Activated T-helper 17 cell treated with anti-CD3 and anti-CD28 coated beads, Interleukin-2, amount 50 U/mL, for 72 hours (primary cell): Measurements from ENCODE around the gene VCAN. TPM values are rescaled to one million over a fixed set of nuclear protein-coding genes. Genes with fewer than 3 reads are reported as not detected.

Experiments used
- ATAC-seq: fragments of 150-1000 bp; cut with Tn5 transposase; replicated peaks from 2 replicates; pipeline ENCODE4 v1.10.0; 2021; ENCODE audit warnings: mild to moderate bottlenecking, moderate library complexity
- H3K27ac Mint-ChIP-seq: one replicate; pipeline ENCODE4 v1.8.0; 2022; ENCODE audit warnings: mixed read lengths
- H3K27me3 Mint-ChIP-seq: one replicate; pipeline ENCODE4 v1.8.0; 2022; ENCODE audit warnings: mixed read lengths
- H3K36me3 Mint-ChIP-seq: one replicate; pipeline ENCODE4 v1.8.0; 2022; ENCODE audit warnings: low read depth, mild to moderate bottlenecking, mixed read lengths
- H3K4me1 Mint-ChIP-seq: one replicate; pipeline ENCODE4 v1.8.0; 2022; ENCODE audit warnings: mixed read lengths
- H3K4me3 Mint-ChIP-seq: one replicate; pipeline ENCODE4 v1.8.0; 2022; ENCODE audit warnings: mild to moderate bottlenecking, mixed read lengths
- H3K9me3 Mint-ChIP-seq: one replicate; pipeline ENCODE4 v1.8.0; 2022; ENCODE audit warnings: mixed read lengths
- total RNA-seq, 2 donors: library from RNA; stranded (reverse); gene quantifications; one replicate each; pipeline ENCODE4 v1.2.3, GENCODE V29; 2022

VCAN gene
- total RNA-seq, 2 donors from 2014 or later: 0.13 TPM; not detected in 1

DNA sequence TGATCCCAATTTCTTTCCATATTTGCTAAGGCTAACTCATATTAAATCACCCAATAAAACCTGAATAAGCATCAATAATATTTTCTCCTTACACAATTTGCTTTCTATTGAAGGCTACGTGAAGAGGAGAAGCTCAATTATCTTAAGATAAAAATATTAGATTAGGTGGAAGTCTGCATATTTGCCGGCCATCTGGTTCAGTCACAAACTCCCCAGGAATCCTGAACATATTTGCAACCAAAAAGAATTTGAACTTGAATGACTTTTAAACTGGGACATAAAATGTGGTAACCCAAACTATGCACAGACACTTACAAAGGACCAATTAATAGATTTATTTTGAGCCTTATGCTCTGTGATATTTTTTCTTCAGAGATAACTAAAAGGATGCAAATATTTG is 156.8 kb downstream of the VCAN start:
- Mint-ChIP-seq H3K27ac (no peak overlapping the region), H3K27me3 (peaks cover 13% of the 10 kb centered on the region), H3K36me3 (no peaks in the 10 kb centered on the region), H3K4me3 (no peak overlapping the region), H3K4me1 (no peaks in the 10 kb centered on the region), H3K9me3 (no peaks in the 10 kb centered on the region)
- ATAC-seq: no peak

Other genes starting within 250 kb of the VCAN start
- not detected for gene HAPLN1, start 249.1 kb downstream of the VCAN start, total RNA-seq